Subcutaneous abdominal adipose tissue (tissue), 5 donors: ENCODE results near the gene HEMK1.

Experiments used
- H3K27ac ChIP-seq: one replicate; pipeline ENCODE4 v1.7.0; 2013; ENCODE audit warnings: low read depth, mild to moderate bottlenecking, inconsistent platforms, low read length, moderate library complexity
- H3K27me3 ChIP-seq, 5 donors: one replicate each; pipeline ENCODE4 v1.7.0; 2013; ENCODE audit warnings: low read length in 5 of 5, inconsistent platforms in 1 of 5; ENCODE audit not compliant: control insufficient read depth in 5 of 5, insufficient read depth in 4 of 5
- H3K36me3 ChIP-seq, 5 donors: one replicate each; pipeline ENCODE4 v1.7.0; 2013; ENCODE audit warnings: low read length in 5 of 5; ENCODE audit not compliant: control insufficient read depth in 5 of 5, insufficient read depth in 5 of 5
- H3K4me1 ChIP-seq, 5 donors: one replicate each; pipeline ENCODE4 v1.7.0; 2013; ENCODE audit warnings: low read length in 5 of 5, mild to moderate bottlenecking in 3 of 5, moderate library complexity in 1 of 5; ENCODE audit not compliant: control insufficient read depth in 5 of 5, insufficient read depth in 5 of 5
- H3K4me3 ChIP-seq, 5 donors: one replicate each; pipeline ENCODE4 v1.7.0; 2013; ENCODE audit warnings: low read length in 5 of 5, low read depth in 1 of 5
- H3K9ac ChIP-seq, 5 donors: one replicate each; pipeline ENCODE4 v1.7.0; 2013; ENCODE audit warnings: low read length in 5 of 5, mild to moderate bottlenecking in 4 of 5, moderate library complexity in 3 of 5
- H3K9me3 ChIP-seq, 5 donors: one replicate each; pipeline ENCODE4 v1.7.0; 2013; ENCODE audit warnings: low read length in 5 of 5; ENCODE audit not compliant: control insufficient read depth in 5 of 5
- donor health status: healthy.
- donor health status: healthy.
- donor health status: healthy.
- donor health status: healthy.
- donor health status: healthy.

HEMK1 gene

DNA sequence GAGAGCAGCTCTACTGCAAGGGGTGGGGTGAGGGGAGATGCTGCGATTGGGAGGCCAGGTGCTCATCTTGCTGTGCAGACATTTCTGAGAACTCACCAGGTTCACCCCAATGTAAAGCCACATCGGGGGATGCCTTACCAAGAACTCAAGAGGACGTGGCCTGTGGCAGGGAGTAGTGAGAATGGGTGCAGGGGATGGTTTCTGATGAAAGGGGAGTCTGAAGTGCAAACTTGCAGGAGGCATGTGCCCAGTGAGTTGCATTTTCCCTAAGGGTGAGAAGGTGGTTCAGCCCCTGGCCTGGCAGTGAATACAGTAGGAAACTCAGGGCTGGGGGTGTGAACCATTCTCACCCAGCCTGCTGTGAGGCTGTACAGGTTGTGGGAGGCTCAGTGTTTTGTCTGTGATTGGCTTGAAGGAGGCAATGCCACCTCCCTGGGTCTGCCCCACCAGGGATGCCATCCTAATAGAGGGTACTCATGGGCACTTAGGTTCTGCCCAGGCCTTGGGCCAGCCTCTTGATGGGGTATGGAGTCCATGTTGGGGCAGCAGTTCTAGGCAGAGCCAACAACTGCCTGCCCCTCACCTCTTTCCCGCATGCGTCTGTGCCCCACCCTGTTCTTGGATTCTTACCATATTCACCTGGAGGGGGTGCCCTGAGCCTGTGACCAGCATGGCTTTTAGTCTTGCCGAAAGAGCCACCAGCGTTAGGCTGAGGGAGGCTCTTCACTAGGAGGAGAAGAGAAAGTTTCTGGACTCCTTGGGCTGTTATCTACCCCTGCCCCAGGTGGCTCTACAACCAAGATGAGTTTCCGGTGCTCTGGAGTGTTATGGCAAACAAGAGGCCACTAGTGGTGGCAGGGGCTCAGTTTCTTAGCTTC lies 4.5 kb downstream of the HEMK1 start:
- Histone ChIP-seq H3K27ac (no peak overlapping the region), H3K9ac (no peak overlapping the region), H3K4me1 (peaks cover 2 to 28% (median 22%) of the 10 kb centered on the region in 5 donors), H3K27me3 (no peaks in the 10 kb centered on the region), H3K4me3 (no peak overlapping the region), H3K9me3 (no peaks in the 10 kb centered on the region), H3K36me3 (peaks cover 0 to 64% (median 40%) of the 10 kb centered on the region in 5 donors)

DNA sequence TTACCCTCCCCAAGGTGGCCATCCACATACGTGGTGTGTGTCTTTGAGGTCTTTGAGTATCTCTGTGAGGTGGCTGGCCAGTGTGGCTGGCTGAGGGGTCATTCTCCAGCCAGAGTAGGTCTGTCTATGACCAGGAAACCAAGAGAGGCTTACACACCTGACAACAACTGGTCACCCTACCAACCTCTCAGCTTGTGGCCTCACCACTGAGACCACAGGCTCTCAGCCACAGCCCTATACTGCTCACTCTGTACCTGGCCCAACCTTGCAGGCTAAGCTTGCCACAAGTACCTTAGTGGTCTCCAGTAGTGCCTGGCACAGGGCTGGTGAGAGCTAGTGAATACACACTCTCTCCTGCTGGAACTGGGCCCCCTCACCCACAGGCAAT lies 5.1 kb downstream of the HEMK1 start:
- H3K9me3 ChIP-seq, result no peaks in the 10 kb centered on the region
- H3K4me3 ChIP-seq, result no peak overlapping the region
- peaks cover 2 to 27% (median 19%) of the 10 kb centered on the region in 5 donors for H3K4me1 ChIP-seq
- H3K27me3 ChIP-seq, result no peaks in the 10 kb centered on the region
- peaks cover 0 to 70% (median 45%) of the 10 kb centered on the region in 5 donors for H3K36me3 ChIP-seq
- no peak overlapping the region for H3K9ac ChIP-seq
- H3K27ac ChIP-seq, result no peak overlapping the region

DNA sequence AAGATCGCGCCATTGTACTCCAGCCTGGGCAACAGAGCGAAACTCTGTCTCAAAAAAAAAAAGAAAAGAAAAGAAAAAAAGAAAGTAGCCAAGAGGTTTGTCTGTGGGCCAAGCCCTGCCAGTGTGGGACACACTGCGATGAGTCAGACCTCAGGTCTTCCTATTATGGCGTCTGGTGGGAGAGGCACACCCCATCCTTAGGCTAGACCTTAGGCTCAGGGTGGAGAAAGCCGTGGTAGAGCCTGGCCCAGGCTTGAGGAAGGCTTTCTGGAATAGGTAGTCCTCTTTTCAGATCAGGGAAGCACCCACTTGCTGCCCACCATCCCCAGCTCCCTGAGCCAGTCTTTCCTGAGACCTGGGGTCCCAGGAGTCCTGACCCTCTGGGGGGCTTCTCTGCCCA lies 6.0 kb downstream of the HEMK1 start:
- no peaks in the 10 kb centered on the region for H3K27me3 ChIP-seq
- no peak overlapping the region for H3K4me3 ChIP-seq
- H3K27ac ChIP-seq, result no peak overlapping the region
- peaks cover 2 to 18% (median 9%) of the 10 kb centered on the region in 5 donors for H3K4me1 ChIP-seq
- H3K9me3 ChIP-seq, result no peaks in the 10 kb centered on the region
- peaks cover 0 to 80% (median 54%) of the 10 kb centered on the region in 5 donors for H3K36me3 ChIP-seq
- H3K9ac ChIP-seq, result no peak overlapping the region

DNA sequence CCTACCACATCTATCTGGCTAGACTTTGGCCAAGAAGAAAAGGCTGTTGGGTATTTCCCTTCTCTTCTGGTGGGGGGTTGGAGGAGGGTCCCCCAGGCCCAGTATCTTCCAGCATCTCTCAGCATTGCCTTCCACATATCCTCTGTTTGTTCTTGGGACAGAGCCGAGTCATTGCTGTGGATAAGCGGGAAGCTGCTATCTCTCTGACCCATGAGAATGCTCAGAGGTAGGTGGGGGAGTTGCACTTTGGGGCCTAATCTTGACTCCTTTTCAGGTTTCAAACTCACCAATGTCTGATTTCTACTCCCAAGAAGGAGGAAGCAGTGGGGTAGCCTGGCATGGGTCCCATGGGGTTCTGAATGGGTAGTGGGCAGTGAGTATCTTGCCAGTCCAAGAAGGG lies 8.0 kb downstream of the HEMK1 start:
- no peak overlapping the region for H3K9ac ChIP-seq
- H3K4me1 ChIP-seq, result peaks cover under 1 to 28% (median 16%) of the 10 kb centered on the region in 5 donors
- peaks cover 0 to 89% (median 65%) of the 10 kb centered on the region in 5 donors for H3K36me3 ChIP-seq

DNA sequence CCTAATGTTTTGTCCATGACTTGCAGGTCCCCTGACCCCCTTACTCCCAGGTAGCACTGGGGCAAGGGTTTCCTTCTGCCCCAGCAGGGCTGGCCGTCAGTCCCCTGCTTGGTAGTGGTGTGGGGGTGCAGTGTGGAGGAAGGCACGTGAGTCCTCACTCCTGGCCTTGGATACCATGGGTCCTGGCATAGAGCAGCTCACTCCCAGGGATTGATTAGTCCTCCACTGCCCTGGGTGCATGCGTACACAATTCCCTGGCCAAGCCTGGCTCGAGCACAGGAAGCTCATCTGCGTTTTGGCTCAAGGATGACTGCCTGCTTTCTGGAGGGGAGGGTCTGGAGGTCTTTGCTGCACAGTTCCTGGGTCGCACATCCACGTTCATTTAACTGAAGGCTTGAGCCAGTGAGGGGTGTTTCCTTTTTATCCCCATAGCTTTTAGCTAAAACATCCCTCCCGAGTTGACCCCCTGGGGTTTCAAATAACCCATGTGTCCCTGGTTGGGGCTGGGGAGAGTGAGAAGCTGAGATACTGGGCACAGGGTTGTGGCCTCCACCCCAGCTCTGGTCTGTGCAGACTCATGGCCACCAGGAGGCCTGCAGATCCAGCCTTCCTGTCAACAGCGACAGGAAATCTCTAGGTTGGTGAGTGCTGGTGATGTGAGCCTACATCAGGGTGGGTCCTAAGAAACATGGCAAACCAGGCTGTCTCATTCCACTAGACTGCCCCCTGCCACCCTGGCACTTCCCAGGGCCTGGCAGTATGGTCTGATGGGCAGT lies 11.5 kb downstream of the HEMK1 start:
- H3K4me3 ChIP-seq, result no peak overlapping the region
- H3K9ac ChIP-seq, result peak overlapping the region in 1 of 5 donors; percentile 15
- H3K27me3 ChIP-seq, result no peaks in the 10 kb centered on the region
- no peaks in the 10 kb centered on the region for H3K9me3 ChIP-seq
- H3K4me1 ChIP-seq, result peaks cover 9 to 53% (median 41%) of the 10 kb centered on the region in 5 donors
- H3K27ac ChIP-seq, result no peak overlapping the region
- H3K36me3 ChIP-seq, result peaks cover 0 to 63% (median 52%) of the 10 kb centered on the region in 5 donors

More for the DNA sequence above, 8.0 kb downstream of the HEMK1 start:
- Histone ChIP-seq H3K9me3 (no peaks in the 10 kb centered on the region), H3K4me3 (no peak overlapping the region), H3K27me3 (no peaks in the 10 kb centered on the region), H3K27ac (no peak overlapping the region)

DNA sequence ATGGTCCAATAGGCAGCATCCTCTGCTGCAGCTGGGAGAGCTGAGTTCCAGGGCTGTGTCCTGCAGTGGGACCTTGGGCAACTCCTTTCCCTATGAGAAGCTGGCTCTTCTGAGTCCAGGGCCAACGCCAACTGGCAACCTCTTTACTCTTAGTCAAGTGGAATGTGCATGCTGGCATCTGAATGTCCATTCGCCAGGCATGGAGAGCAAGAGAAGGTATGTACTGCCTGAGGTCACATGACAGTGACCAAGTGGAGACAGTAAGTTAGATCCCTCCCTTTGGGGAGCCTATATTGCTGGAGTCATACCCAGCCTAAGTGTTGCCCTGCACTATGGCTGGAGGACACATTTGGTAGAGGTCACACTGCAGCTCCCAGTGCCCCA lies 12.1 kb downstream of the HEMK1 start:
- H3K36me3 ChIP-seq, result peaks cover 0 to 58% (median 46%) of the 10 kb centered on the region in 5 donors
- H3K4me1 ChIP-seq, result peaks cover 9 to 54% (median 41%) of the 10 kb centered on the region in 5 donors
- H3K9me3 ChIP-seq, result no peaks in the 10 kb centered on the region
- peak overlapping the region; percentile 85 for H3K27ac ChIP-seq
- no peak overlapping the region for H3K4me3 ChIP-seq
- H3K27me3 ChIP-seq, result no peaks in the 10 kb centered on the region
- H3K9ac ChIP-seq, result no peak overlapping the region

DNA sequence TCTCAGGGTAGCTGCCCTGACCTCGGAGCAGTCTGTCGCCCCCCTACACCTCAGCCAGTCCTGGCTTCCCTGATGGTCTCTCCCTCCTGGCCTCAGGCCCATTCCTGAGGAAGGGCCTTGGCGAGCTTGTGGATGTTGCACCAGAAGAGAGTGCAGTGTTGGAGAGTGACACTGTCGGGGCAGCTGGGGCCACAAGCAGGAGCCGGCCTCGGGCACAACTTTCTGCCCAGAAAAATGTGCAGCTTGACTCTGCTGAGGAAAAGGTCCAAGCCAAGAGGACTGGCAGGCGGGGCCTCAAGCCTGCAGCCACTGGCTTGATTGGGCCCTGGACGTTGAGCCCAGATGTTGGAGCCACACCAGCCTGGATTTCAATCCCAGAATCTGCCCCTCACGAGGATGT lies 12.8 kb downstream of the HEMK1 start:
- no peaks in the 10 kb centered on the region for H3K9me3 ChIP-seq
- H3K4me3 ChIP-seq, result no peak overlapping the region
- peaks cover 0 to 51% (median 40%) of the 10 kb centered on the region in 5 donors for H3K36me3 ChIP-seq
- peak overlapping the region; percentile 85 for H3K27ac ChIP-seq
- no peaks in the 10 kb centered on the region for H3K27me3 ChIP-seq
- peaks cover 9 to 54% (median 41%) of the 10 kb centered on the region in 5 donors for H3K4me1 ChIP-seq
- H3K9ac ChIP-seq, result no peak overlapping the region

DNA sequence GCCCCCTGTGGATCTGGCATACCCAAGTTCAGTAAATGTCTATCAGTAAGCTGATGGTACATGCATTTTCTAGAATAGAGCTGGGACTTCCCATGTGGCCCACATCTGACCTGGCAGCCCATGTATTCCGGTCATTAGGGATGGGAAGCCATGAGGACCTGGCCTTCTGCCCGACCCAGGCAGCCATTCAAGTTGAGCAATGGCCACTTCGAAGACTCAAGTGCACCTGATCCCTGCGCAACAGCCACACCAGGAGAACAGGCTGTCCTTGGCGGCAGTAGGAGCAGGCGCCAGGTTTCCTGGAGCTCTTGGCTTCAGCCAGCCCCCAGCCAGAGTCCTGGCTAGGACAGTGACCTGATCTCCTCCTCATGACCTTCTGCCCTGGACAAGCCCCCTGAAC lies 14.6 kb downstream of the HEMK1 start:
- Histone ChIP-seq H3K4me1 (peaks cover 9 to 60% (median 41%) of the 10 kb centered on the region in 5 donors), H3K27me3 (no peaks in the 10 kb centered on the region), H3K27ac (peak overlapping the region; percentile 85), H3K9me3 (no peaks in the 10 kb centered on the region), H3K9ac (peak overlapping the region in 3 of 5 donors; percentile 14 to 59 (median 45)), H3K36me3 (peaks cover 0 to 34% (median 27%) of the 10 kb centered on the region in 5 donors), H3K4me3 (no peak overlapping the region)

DNA sequence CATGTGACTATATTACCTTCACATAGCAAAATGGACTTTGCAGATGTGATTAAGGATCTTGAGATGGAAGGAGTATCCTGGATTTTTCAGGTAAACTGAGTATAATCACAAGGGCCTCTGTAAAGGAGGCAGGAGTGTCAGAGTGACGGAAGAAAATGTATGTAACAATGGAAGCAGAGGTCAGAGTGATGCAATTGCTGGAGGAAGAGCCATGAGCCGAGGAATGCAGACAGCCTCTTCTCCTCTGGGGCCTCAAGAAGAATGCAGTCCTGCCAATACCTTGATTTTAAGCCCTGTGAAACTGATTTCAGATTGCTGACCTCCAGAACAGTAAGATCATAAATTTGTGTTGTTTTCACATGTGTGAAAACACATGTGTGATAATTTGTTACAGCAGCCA lies 15.1 kb downstream of the HEMK1 start:
- no peaks in the 10 kb centered on the region for H3K27me3 ChIP-seq
- no peaks in the 10 kb centered on the region for H3K9me3 ChIP-seq
- peaks cover 0 to 30% (median 23%) of the 10 kb centered on the region in 5 donors for H3K36me3 ChIP-seq
- no peak overlapping the region for H3K4me3 ChIP-seq
- peak overlapping the region; percentile 85 for H3K27ac ChIP-seq
- H3K4me1 ChIP-seq, result peaks cover 9 to 62% (median 41%) of the 10 kb centered on the region in 5 donors
- H3K9ac ChIP-seq, result peak overlapping the region in 1 of 5 donors; percentile 32
